Esophagus squamous epithelium (tissue), 5 donors: ENCODE results near the gene STK38. TPM values are rescaled to one million over a fixed set of nuclear protein-coding genes. Genes with fewer than 3 reads are reported as not detected.

ENCODE experiments used
- DNase-seq: peaks from one replicate; lab custom pipeline; 2025; lab: John Stamatoyannopoulos, UW
- H3K27ac ChIP-seq, 4 donors: fragments of 200-600 bp; sonication (generic); one replicate each; pipeline ENCODE4 v1.5.1; 2016 to 2019; ENCODE audit warnings: mild to moderate bottlenecking in 1 of 4
- H3K27me3 ChIP-seq, 4 donors: fragments of 200-600 bp; sonication (generic); 1 replicate in 3 of 4; 2 replicates in 1 of 4; pipeline versions ENCODE4 v1.5.1 to v1.6.0; 2017 to 2021; ENCODE audit warnings: antibody characterized with exemption in 1 of 4
- H3K36me3 ChIP-seq, 3 donors: fragments of 200-600 bp; sonication (generic); one replicate each; pipeline ENCODE4 v1.5.1; 2016 to 2019
- H3K4me1 ChIP-seq, 3 donors: fragments of 200-600 bp; sonication (generic); one replicate each; pipeline ENCODE4 v1.5.1; 2017 to 2019
- H3K4me3 ChIP-seq, 4 donors: fragments of 200-600 bp; sonication (generic); 1 replicate in 3 of 4; 2 replicates in 1 of 4; pipeline ENCODE4 v1.5.1; 2016 to 2019; ENCODE audit warnings: mild to moderate bottlenecking in 2 of 4, moderate library complexity in 1 of 4
- H3K9me3 ChIP-seq, 3 donors: fragments of 200-600 bp; sonication (generic); one replicate each; pipeline ENCODE4 v1.5.1; 2016 to 2019
- CTCF ChIP-seq, 6 experiments: fragments of 450-650 bp in 4 of 6; fragments of 200-600 bp in 2 of 6; sonication (generic) in 2 of 6; IDR thresholded peaks; one replicate each; pipeline ENCODE4 v1.5.1; 2016 to 2019; ENCODE audit warnings: antibody characterized with exemption in 6 of 6, mild to moderate bottlenecking in 4 of 6, moderate library complexity in 4 of 6
- POLR2A ChIP-seq, 4 donors: fragments of 450-650 bp; IDR thresholded peaks; one replicate each; pipeline ENCODE4 v1.6.1; 2017; ENCODE audit warnings: antibody characterized with exemption in 4 of 4, mild to moderate bottlenecking in 4 of 4, moderate library complexity in 3 of 4
- WGBS, 2 donors: methylation state at CpG; one replicate each; pipeline ENCODE4 v1.1.5; 2018; 5-methylcytosine and 5-hydroxymethylcytosine counted together
- intact Hi-C: fragments of 100-400 bp; cut with DNase I; formaldehyde crosslinking; loops from one replicate; pipeline ENCODE4 v1.15.0; 2022
- total RNA-seq, 4 donors: library from RNA; depleted of rRNA; stranded (reverse); fragments of >200 nt; gene quantifications; one replicate each; pipeline ENCODE4 v1.1.0, GENCODE V29; 2016
- donor health status: DM: yes; HTN: yes; CAD: no.

The STK38 gene
- total RNA-seq, 4 donors from 2014 or later: 26.5 to 33.6 (median 30.3) TPM

GRCh38 chr6:36478051-36478526 lies 69.2 kb downstream of the STK38 start:
- Histone ChIP-seq H3K27me3 (no peaks in the 10 kb centered on the region), H3K4me3 (no peak overlapping the region), H3K36me3 (peaks cover 0 to 91% (median 14%) of the 10 kb centered on the region in 3 donors), H3K4me1 (peaks cover 0 to 21% (median 0%) of the 10 kb centered on the region in 3 donors), H3K27ac (no peak overlapping the region), H3K9me3 (no peaks in the 10 kb centered on the region)
- no peak for TF ChIP-seq CTCF (IDR thresholded peaks at IDR 0.05)
- no peak for TF ChIP-seq POLR2A (IDR thresholded peaks at IDR 0.05)
- intact Hi-C loops: no loop called here
- DNase-seq: no peak
- WGBS, 2 donors: 82 to 100% methylated on average over 2 of the region's 2 CpGs

- Histone ChIP-seq H3K4me3 (no peak overlapping the region), H3K36me3 (peaks cover 0 to 57% (median 0%) of the 10 kb centered on the region in 3 donors), H3K9me3 (no peaks in the 10 kb centered on the region), H3K4me1 (peaks cover 0 to 2% (median 0%) of the 10 kb centered on the region in 3 donors), H3K27me3 (no peaks in the 10 kb centered on the region), H3K27ac (no peak overlapping the region)
- no peak for DNase-seq
- intact Hi-C loops: no loop called here
- TF ChIP-seq CTCF (IDR thresholded peaks at IDR 0.05) (no peak), POLR2A (IDR thresholded peaks at IDR 0.05) (no peak)
- 93% methylated on average over 3 of the region's 3 CpGs for WGBS, 2 donors
These were observed 77.3 kb downstream of the STK38 start for GRCh38 chr6:36469946-36470345.

- H3K9me3 ChIP-seq: no peaks in the 10 kb centered on the region
- H3K36me3 ChIP-seq: peaks cover 0 to 49% (median 0%) of the 10 kb centered on the region in 3 donors
- no peak overlapping the region for H3K4me3 ChIP-seq
- no peaks in the 10 kb centered on the region for H3K27me3 ChIP-seq
- 68 to 90% methylated on average over 6 of the region's 6 CpGs for WGBS, 2 donors
- no peak for DNase-seq
- TF ChIP-seq CTCF (IDR thresholded peaks at IDR 0.05) (no peak), POLR2A (IDR thresholded peaks at IDR 0.05) (no peak)
- H3K27ac ChIP-seq: no peak overlapping the region
- peaks cover 0 to 8% (median 0%) of the 10 kb centered on the region in 3 donors for H3K4me1 ChIP-seq
- intact Hi-C loops: no loop called here
These were observed 78.1 kb downstream of the STK38 start for GRCh38 chr6:36469148-36469661.

DNA sequence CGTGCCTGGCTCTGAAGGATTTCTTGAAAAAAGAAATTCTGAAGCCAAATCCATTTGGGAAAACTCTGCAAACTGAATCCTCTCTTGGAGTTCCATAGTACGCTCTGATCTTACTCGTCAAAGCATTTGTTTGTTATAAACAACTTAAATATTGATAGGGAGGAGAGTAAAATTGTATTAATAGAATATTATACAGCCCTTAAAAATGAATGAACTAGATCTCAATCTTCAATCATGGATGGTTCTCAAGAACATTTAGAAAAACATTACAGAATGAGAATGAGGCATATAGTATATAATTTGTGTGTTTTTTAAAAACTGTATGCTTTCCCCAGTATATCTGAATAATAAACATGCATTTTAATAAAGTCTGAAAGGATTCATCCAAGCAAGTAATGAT lies 79.7 kb downstream of the STK38 start:
- peaks cover 0 to 8% (median 0%) of the 10 kb centered on the region in 3 donors for H3K4me1 ChIP-seq
- peaks cover 0 to 33% (median 0%) of the 10 kb centered on the region in 3 donors for H3K36me3 ChIP-seq
- intact Hi-C loops: no loop called here
- WGBS, 2 donors: 100% methylated on average over 3 of the region's 3 CpGs
- no peaks in the 10 kb centered on the region for H3K9me3 ChIP-seq
- TF ChIP-seq POLR2A (IDR thresholded peaks at IDR 0.05) (no peak), CTCF (IDR thresholded peaks at IDR 0.05) (no peak)
- DNase-seq: no peak
- no peak overlapping the region for H3K27ac ChIP-seq
- H3K27me3 ChIP-seq: no peaks in the 10 kb centered on the region
- no peak overlapping the region for H3K4me3 ChIP-seq

DNA sequence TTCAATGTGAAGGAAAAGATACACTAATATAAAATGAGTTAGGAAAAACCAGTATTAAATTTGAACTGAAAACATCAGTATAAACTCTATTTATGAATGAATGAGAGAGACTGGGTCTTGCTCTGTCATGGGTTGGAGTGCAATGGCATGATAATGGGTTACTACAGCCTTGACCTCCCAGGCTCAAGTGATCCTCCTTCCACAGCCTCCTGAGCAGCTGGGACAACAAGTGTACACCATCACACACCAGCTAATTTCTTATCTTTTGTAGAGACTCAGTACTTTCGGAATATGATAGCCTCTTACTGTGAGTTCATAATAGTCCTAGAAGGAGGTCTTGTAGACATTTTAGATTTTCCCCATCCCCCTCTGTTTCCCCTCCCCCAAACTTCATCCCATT lies 83.0 kb downstream of the STK38 start:
- Histone ChIP-seq H3K27ac (no peak overlapping the region), H3K4me1 (peaks cover 0 to 19% (median 0%) of the 10 kb centered on the region in 3 donors), H3K36me3 (peaks cover 0 to 12% (median 0%) of the 10 kb centered on the region in 3 donors), H3K27me3 (no peaks in the 10 kb centered on the region), H3K9me3 (no peaks in the 10 kb centered on the region), H3K4me3 (no peak overlapping the region)
- DNase-seq: no peak
- TF ChIP-seq CTCF (IDR thresholded peaks at IDR 0.05): no peak
- TF ChIP-seq POLR2A (IDR thresholded peaks at IDR 0.05): no peak
- intact Hi-C loops: no loop called here
- 100% methylated on average over 1 of the region's 1 CpG for WGBS, 2 donors
